Hippocampal formation (tissue), 2 donors: Measurements from ENCODE around the gene CCR3.
"Not testable (repeated sequence)": the region's sequence is repeated elsewhere in the genome, so short reads cannot be mapped to it uniquely, and the experiment has no call there.

Source experiments
- DNase-seq, 2 donors: peaks; one replicate each; lab custom pipeline; 2025; lab: John Stamatoyannopoulos, UW

Gene CCR3

DNA sequence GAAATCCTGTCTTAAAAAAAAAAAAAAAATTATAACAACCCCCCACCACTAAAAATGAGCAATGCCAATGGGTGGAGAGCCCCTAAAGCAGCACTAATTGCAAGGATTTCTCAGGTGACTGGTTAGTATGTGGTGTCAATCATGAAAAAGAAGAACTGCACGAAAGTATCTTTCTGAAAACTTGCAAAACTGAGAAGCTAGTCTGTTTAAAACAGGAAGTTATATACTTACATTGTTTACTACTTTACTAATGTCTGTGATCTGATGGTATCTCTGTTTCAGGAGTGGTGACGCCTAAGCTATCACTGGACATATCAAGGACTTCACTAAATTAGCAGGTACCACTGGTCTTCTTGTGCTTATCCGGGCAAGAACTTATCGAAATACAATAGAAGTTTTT lies at the start of gene CCR3:
CCR3 (plus strand) TSS at position 341 of the 400 bp plus-strand sequence. CDS start 22,699 bp downstream, outside the sequence.
- no peak for DNase-seq

DNA sequence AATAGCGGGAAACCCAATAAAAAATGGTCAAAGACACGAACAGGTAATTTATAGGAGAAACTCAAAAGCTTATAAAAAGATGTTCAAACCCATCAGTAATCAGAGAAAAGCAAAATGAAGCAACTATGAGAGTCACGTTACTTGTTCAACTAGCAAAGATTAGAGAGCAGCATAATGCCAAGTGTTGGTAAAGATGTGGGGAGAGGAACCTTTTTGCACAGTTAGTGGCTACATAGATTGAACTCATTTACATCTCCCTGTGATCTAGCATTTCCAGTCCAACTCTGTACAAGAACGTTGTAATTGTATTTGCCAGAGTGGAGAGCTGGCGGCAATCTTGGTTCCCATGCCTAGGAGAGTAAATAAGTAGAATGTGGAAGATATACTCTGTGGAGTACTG lies 49.3 kb upstream of the CCR3 start:
- no peak for DNase-seq

DNA sequence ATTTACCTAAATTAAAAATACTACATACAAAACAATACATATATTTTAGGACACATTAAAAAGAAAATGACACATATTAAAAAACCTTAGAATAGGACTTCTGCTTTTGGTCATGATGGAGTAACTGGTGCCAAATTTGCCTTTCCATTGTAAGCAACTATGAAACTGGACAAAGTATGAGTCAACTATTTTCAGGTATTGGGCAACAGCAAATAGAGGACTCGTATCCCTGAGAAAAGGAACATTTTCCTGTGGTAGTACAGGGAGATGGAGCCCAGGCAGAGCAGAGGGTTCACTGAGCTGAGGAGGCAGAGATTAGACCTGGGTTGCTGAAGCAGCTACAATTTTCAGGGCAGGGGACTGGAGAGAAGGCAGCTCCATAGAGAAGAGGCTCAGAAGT lies 48.8 kb upstream of the CCR3 start:
- DNase-seq, result no peak

DNA sequence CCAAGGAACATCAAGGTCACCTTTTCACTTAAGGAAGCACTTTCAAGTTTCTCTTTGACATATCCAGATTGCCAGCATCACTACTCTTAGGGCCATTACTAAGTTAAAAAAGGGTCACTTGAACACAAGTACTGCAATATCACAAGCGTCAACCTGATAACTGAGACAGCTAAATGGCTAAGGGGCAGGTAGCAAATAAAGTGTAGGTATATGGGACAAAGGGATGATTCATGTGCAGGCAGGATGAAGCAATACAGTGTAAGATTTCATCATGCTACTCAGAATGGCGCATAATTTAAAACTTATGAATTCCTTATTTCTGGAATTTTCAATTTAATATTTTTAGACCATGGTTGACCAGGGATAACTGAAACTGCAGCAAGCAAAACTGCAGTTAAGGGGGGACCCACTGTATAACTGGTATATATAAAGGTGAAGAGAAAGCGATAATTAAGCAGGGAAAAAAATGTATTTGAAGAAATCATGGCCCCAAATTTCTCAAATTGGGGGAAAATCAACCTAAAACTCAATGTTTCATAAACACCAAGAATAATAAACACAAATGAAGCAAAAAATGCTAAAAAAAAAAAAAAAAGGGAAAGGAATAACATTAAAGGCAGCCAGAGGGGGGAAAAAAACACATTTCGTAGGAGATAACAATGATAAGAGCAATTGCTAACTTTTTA lies 47.2 kb upstream of the CCR3 start:
- DNase-seq, result no peak

DNA sequence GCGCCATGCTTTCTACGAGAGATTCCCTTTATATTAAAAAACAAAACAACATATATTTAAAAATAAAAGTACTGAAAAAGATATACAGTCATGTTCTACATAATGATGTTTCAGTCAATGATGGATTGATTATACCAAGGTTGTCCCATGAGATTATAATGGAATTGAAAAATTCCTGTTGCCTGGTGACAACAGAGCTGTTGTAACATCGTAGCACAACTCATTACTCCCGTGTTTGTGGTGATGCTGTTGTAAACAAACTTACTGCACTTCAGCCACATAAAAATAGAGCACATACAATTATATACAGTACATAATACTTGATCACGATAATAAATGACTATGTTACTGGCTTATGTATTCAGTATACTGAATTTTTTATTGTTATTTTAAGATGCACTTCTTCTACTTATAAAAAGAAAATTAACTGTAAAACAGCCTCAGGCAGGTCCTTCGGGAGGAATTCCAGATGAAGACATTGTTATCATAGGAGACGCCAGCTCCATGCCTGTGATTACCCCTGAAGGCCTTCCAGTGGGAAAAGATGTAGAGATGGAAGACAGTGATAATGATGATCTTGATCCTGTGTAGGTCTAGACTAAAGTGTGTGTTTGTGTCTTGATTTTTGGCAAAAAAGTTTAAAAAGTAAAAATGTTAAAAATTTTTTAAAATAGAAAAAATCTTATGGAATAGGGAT lies 45.9 kb upstream of the CCR3 start:
- no peak for DNase-seq

DNA sequence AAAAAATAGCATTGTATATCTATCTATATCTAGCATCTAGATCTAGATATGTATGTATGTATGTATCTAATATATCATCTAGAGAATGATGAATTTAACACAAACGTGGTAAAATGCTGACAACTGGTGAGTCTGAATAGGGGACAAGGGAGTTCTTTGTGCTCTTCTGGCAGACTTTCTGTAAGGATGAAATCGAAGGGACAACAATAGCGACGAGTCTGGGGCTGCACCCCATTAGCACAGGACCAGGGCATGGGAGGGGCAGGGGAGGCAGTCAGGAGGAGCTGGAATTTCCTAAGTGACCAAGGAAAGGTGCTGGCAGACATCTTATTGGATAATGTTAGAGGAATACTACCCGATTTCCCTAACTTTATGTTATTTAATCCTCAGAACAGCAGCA lies 42.0 kb upstream of the CCR3 start:
- DNase-seq, result no peak

DNA sequence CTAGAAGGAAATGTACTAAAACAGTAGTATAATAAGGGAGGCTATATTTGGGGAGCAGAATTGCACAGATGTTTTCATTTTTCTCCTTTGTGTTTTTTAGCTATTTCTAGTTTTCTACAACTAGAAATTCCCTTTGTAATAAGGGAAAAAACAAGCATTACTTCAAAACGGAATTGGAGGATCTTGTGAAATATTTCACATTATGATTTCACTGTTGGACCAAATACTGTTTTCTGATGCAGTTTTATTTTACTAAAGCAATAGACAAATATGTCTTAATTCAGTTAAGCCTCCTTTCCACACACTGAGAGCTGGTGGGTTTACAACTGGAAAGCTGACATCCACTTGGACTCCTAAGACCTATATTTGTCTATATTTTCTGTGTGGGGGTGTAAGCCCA lies 41.5 kb upstream of the CCR3 start:
- no peak for DNase-seq

DNA sequence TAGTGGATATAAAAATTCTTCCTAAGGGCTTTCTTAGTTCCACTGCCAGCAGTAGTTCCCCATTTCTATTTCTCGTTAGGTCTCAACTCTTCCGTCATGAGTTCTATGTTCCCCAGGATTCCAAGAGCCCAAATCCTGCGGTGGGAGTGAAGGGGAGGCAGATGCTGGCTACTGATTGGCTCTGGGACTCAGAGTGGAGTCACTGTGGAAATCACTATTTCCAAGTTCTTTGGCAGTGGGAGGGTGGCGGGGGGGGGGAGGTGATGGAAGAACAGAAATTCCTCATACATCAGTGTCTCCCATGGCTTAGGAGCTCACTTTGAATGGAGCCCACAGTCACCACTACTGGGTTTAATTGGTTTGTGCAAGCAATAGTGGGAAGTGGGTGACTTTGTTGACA lies 39.7 kb upstream of the CCR3 start:
- DNase-seq, result no peak

DNA sequence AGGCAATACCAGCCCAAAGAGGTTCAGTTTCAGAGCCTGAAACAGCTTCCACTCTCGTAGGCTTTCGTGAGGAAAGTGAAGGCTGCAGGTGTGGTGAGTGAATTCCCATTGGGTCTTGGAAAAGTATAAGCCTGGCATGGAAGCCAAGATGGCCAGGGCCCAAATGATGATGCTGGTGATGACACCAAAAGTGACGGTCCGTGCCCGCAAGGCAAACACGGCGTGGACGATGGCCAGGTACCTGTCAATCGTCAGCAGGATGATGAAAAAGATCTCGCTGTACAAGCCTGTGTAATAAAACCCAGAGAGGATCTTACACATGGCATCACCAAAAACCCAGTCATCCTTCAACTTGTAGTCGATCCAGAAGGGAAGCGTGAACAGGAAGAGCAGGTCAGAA lies 38.6 kb upstream of the CCR3 start:
- DNase-seq, result no peak

DNA sequence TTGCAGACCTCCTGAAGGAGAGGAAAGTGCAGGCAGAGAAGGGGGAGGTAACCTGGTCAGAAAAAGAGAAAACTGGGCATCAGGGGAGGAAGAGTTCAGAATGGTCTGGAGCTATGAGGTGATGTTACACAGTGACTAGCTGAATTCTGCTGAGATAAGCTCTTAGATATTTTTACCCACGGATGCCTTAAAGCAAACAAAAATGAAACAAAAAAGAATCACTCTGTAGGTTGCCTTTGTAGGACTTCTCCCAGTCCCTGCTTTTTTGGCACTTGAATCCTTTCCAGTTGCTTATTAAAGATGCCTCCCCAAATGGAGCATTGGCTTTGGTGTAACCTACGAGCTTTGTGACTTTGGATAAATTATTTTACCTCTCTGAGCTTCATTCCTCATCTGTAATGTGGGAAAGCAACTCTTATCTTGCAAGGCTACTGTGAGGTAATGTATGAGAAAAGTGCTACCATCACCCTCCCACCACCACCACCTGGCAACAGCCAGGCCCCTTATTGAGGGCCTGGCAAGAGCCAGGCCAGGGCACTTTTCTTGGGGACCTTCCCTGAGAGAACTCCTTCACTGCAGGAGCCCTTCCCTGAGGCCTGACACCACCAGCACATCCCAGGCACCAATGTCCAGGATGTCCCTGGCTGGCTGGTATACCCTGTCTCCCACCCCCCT lies 36.8 kb upstream of the CCR3 start:
- no peak for DNase-seq

DNA sequence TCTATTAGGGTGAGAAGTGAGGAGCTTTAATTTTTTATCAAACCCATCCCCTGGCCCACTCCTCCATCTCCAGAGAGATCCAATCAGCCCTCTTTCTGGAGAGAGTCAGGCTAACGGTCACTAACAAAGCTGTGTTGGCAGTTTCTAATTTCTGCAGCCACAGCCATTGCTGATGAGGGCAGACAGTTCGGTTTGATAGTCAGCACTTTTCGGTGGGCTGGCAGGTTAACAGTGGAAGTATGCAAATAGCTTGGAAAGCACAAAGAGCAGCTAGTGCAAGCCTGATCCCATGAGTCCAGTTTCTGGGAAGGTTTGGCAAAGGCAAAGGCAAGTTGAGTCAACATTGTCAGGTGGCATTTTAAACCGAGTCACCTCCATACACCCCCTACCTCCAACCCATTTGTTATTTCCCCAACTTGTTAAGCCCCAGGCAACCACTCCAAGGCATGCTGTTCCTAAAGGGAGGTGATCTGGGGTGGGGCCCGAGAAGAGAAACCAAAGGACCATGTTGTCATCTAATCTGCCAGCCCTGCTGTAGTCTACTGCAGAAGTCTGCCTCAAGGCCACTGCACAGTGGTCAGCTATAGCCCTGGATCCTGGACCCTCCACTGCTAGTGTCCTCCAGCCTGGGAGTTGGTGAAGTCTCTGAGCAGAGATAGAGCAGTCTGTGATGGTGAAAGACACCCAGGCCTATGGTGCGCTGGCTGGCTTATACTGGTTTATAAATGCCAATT lies 35.8 kb upstream of the CCR3 start:
- no peak for DNase-seq

DNA sequence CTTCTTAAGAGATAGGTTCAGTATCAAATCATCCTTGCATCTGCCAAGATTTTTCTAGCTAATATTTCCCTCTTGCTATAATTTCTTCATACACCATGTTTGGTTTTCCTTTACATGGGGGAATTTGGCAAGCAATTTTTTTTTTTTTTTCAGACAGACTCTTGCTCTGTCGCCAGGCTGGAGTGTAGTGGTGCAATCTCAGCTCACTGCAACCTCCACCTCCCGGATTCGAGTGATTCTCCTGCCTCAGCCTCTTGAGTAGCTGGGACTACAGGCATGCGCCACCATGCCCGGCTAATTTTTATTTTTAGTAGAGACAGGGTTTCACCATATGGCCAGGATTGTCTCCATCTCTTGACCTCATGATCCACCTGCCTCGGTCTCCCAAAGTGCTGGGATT lies 34.7 kb upstream of the CCR3 start:
- not testable (repeated sequence) for DNase-seq

DNA sequence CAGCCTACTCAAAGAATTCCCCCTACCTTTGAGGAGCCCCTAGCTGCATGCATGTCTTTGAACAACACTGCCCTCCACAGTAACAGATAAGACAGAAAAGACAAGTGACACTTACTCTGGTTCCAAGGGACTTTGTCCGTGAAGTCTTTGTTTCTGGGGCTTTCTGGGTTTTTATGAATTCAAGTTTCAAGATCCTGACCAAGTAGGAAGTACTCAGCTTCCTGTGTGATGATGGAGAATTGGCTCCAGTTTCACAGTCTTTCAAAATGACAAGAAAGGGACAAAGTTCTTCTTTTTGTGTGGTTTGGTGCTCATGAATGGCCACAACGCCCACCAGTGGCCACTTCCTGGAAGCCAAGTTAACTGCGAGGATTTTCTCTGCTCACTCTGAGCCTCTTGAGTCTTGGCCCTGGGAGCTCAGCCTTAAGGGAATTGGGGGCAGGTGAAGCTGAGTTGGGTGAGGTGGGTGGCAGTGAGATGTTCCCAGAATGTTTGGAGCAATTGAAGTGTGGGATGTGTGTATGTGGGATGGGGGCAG lies 34.0 kb upstream of the CCR3 start, which contains the start of gene CCR1:
CCR1 (minus strand) TSS at position 147 of the 538 bp plus-strand sequence. CDS start 4,000 bp downstream, outside the sequence.
- peak in 1 of 2 donors; percentile 21 for DNase-seq

DNA sequence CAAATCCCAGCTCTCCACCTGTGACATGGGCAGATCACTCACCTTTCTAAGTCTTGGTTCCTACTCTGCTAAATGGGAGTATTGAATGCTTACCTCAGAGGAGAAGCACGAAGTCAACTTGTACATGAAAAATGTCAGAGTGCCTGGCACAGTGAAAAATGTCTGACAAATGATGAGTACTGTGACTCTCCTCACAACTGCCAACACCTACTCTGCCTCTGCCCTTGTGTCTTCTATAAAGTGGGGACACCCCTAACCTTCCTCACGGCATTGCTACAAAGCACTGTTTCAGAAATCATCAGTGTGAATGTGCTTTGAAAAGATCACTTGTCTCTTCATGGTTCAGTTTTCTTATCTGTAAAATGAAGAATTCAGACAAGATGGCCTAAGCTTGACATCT lies 33.2 kb upstream of the CCR3 start:
- DNase-seq, result no peak

DNA sequence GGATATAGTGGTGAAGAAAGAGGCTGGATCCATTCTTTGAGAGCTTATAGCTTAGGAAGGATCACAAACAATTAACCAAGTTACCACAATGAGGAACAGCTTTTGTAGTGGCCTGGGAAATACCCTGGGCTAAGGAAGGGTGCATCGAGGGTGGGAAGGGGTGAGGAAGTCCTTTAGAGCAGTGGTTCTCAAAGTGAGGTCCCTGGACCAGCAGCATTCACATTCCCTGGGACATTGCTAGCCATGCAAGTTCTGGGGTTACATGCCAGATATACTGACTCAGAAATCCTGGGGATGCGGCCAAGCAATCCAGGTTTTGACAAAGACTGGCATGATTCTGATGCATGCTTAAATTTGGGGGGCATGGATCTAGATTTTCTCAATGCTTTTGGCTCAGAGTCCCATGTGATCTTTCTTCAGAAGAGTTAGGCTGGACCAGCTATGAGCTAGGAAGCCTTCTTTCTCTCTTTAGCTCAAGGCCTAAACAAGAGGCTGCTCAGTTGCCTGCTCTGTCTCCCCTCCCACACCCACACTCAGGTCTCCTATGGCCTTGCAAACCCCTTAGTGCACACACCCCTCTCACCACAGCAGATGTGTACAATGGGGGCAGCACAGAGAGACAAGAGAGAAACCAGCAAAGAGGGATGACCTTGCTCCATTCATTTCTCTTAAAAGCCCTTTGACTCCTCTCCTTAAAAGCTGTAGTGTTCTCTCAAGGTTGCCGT lies 32.4 kb upstream of the CCR3 start:
- DNase-seq, result no peak

DNA sequence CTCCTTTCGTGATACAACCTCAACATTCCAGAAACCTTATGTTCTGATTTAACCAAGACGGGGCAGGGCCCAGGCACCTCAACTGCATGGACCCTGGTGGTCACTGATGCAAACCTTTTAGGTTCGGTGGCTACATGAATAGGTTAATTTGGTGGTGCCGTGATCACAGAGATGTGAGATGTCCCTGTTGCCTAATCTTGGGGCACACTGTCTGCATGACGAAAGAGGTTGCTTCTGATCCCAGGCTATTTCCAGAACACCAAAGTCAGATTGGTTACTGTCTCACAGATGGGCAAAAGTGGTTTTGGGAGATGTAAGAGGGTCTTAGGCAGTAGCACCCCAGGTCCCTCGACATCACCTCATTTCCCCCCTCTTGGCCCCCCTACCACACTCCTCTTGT lies 30.2 kb upstream of the CCR3 start:
- DNase-seq, result no peak

DNA sequence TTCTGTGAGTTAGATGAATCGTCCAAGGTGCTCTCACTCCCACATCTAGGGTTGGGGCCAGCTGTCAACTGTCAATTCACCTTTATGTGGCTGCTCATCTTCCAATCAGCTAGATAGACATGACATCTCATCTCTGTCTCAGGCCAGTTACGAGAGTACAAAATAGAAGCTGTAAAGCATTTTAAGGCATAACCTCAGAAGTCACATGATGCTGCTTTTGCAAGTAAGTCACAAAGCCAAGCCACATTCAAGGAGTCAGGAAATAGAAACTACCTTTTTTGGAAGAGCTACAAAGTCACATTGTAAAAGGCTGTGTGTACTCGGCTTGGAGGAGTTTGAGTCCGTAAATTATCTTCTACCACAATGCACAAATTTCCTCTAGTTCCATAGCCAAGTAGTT lies 29.1 kb upstream of the CCR3 start:
- DNase-seq, result no peak

DNA sequence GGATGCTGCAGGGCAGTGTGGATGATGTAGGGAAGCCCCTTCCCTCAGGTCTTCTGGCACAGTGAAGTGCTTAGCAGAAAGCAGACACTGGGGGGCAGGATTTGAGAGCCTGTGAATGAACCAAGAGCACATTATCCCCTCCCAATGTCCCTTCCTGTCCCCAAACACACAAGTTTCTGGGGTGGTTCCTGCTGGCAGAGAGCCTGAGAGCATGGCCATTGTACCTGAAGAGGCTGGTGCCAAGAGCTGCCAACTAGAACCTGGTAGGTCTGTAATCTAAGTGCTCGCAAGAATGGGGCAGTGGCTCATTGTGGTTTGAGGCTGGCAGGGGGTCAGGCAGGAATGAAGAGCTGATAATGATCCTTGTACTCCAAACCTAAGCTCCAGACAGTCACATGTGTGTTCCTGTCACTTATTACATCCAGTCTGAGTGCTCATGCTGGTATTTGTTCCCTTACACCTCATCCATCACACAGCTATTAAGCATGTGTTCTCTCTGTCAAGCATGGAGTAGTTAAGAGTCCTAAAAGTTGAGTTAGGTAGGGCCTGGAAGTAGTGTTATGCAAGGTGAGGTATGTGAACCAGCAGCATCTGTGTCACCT lies 27.4 kb upstream of the CCR3 start:
- no peak for DNase-seq

DNA sequence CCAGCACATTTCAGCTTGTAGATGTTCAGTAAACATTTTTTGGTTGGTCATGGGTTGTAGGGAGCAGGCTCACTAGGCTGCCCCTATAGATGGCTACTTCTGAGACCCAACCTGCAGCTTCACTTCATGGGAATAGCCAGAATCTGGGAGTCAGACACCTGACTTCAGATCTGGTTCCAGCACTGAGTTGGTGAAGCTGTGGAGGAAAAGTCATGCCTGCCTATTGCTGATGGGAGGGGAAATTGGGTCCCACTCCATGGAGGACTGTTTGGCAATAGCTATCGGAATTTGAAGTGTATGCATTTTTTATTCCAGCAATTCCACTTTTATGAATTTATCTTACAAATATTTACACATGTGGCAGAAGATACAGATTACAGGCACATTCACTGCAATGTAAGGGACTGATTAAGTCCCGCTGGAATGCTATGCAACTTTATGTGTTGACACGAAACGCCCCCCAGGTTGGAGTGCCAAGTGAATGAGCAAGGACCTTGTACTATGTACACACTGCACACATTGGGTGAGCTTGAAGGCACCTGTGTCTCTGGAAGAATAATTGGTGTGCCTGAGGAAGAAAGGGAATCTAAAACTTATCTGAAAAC lies 26.3 kb upstream of the CCR3 start:
- no peak for DNase-seq

DNA sequence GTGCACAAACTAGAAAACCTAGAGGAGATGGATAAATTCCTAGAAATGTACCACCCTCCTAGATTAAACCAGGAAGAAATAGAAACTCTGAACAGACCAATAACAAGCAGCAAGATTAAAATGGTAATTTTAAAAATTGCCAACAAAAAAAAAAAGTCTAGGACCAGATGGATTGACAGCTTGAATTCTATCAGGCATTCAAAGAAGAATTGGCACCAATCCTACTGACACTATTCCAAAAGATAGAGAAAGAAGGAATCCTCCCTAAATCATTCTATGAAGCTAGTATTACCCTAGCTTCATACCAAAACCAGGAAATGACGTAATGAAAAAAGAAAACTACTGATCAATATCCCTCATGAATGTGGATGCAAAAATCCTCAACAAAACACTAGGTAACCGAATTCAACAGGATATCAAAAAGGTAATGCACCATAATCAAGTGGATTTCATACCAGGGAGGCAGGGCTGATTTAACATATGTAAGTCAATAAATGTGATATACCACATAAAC lies 24.0 kb upstream of the CCR3 start:
- DNase-seq, result no peak
